Lower leg skin (tissue), 4 donors: ENCODE data around the gene EPB42. TPM values are rescaled to one million over a fixed set of nuclear protein-coding genes. Genes with fewer than 3 reads are reported as not detected.

Source experiments
- DNase-seq, 2 donors: peaks; one replicate each; pipeline ENCODE4 v3.0.0-alpha.2; 2019; ENCODE audit warnings: low spot score in 2 of 2
- H3K4me3 ChIP-seq: fragments of 200-600 bp; sonication (generic); 2 replicates; pipeline ENCODE4 v1.5.1; 2017; ENCODE audit warnings: mild to moderate bottlenecking, low read depth; ENCODE audit not compliant: poor library complexity, severe bottlenecking
- CTCF ChIP-seq, 3 donors: fragments of 450-650 bp; IDR thresholded peaks; one replicate each; pipeline ENCODE4 v1.5.1; 2016; ENCODE audit warnings: antibody characterized with exemption in 3 of 3, mild to moderate bottlenecking in 3 of 3, moderate library complexity in 2 of 3
- POLR2A ChIP-seq, 2 donors: fragments of 450-650 bp; IDR thresholded peaks; one replicate each; pipeline ENCODE4 v1.6.1; 2016 to 2017; ENCODE audit warnings: antibody characterized with exemption in 2 of 2, mild to moderate bottlenecking in 1 of 2, moderate library complexity in 1 of 2
- WGBS, 2 donors: methylation state at CpG; one replicate each; pipeline ENCODE4 v1.1.5; 2018; 5-methylcytosine and 5-hydroxymethylcytosine counted together
- intact Hi-C: fragments of 100-400 bp; cut with DNase I; formaldehyde crosslinking; loops from one replicate; pipeline ENCODE4 v1.15.0; 2023; ENCODE audit warnings: low total_unique reads
- total RNA-seq, 4 donors: library from RNA; depleted of rRNA; stranded (reverse); fragments of >200 nt; gene quantifications; one replicate each; pipeline ENCODE4 v1.1.0, GENCODE V29; 2016

Gene EPB42
- total RNA-seq, 4 donors from 2014 or later = 0.20 TPM; not detected in 3

GRCh38 chr15:43266386-43266785, 45.6 kb upstream of the EPB42 start:
- DNase-seq = peak in 1 of 2 donors; percentile 69
- 81 to 82% methylated on average over 2 of the region's 2 CpGs for WGBS, 2 donors
- intact Hi-C loops = no loop called here
- H3K4me3 ChIP-seq = no peak overlapping the region
- TF ChIP-seq CTCF (IDR thresholded peaks at IDR 0.05) (no peak), POLR2A (IDR thresholded peaks at IDR 0.05) (no peak)

- DNase-seq = peak in 1 of 2 donors; percentile 80
- WGBS, 2 donors = 87 to 90% methylated on average over 19 of the region's 19 CpGs
- intact Hi-C loops = no loop called here
- TF ChIP-seq CTCF (IDR thresholded peaks at IDR 0.05) (no peak), POLR2A (IDR thresholded peaks at IDR 0.05) (no peak)
- no peak overlapping the region for H3K4me3 ChIP-seq
Observed at GRCh38 chr15:43260011-43260615, 39.3 kb upstream of the EPB42 start.

- DNase-seq = peak in 1 of 2 donors; percentile 67
- TF ChIP-seq POLR2A (IDR thresholded peaks at IDR 0.05) = no peak
- no peak for TF ChIP-seq CTCF (IDR thresholded peaks at IDR 0.05)
- no peak overlapping the region for H3K4me3 ChIP-seq
- intact Hi-C loops = no loop called here
- 86 to 92% methylated on average over 8 of the region's 8 CpGs for WGBS, 2 donors
Observed at GRCh38 chr15:43258781-43259180, 38.0 kb upstream of the EPB42 start.

GRCh38 chr15:43256341-43256740, 35.5 kb upstream of the EPB42 start:
- H3K4me3 ChIP-seq = no peak overlapping the region
- intact Hi-C loops = no loop called here
- DNase-seq = peak in 1 of 2 donors; percentile 74
- WGBS, 2 donors = 84 to 93% methylated on average over 7 of the region's 7 CpGs
- TF ChIP-seq POLR2A (IDR thresholded peaks at IDR 0.05) (no peak), CTCF (IDR thresholded peaks at IDR 0.05) (no peak)

- intact Hi-C loops = no loop called here
- H3K4me3 ChIP-seq = no peak overlapping the region
- WGBS, 2 donors = 77 to 78% methylated on average over 2 of the region's 2 CpGs
- TF ChIP-seq CTCF (IDR thresholded peaks at IDR 0.05) (no peak), POLR2A (IDR thresholded peaks at IDR 0.05) (no peak)
- peak in 1 of 2 donors; percentile 77 for DNase-seq
Observed at GRCh38 chr15:43255376-43255775, 34.6 kb upstream of the EPB42 start.
